Subcutaneous preadipocyte (primary cell): ENCODE data around the gene STX17. TPM values are rescaled to one million over a fixed set of nuclear protein-coding genes. Genes with fewer than 3 reads are reported as not detected.

Experiments used
- total RNA-seq: library from RNA; depleted of rRNA; stranded (reverse); fragments of >200 nt; gene quantifications from 2 replicates; pipeline ENCODE4 v1.2.3, GENCODE V29; 2012

STX17 gene
- total RNA-seq: 15.8 and 16.6 TPM in 2 replicates

GRCh38 chr9:99906403-99907207 lies at the start of gene STX17:
Gene STX17, plus strand, starts transcription at chr9:99906654. Its CDS starts 8,586 bp downstream, at chr9:99915240.

Other genes with a start within 250 kb of the STX17 start
- gene NR4A3, start 84.8 kb upstream of the STX17 start, total RNA-seq: 0.20 and 0.37 TPM in 2 replicates
- 11.4 and 13.7 TPM in 2 replicates for gene ERP44, start 192.3 kb downstream of the STX17 start, total RNA-seq
- gene INVS, start 192.6 kb downstream of the STX17 start, total RNA-seq: 19.8 and 29.1 TPM in 2 replicates